HEK293T (cell line): Measurements from ENCODE around the gene FGFRL1.

Experiments
- ELF4 ChIP-seq: fragments of 450-650 bp; IDR thresholded peaks from 2 replicates; pipeline ENCODE4 v1.6.1; 2017; ENCODE audit warnings: antibody characterized with exemption
- SP1 ChIP-seq: fragments of 450-650 bp; IDR thresholded peaks from 2 replicates; pipeline ENCODE4 v1.6.1; 2017
- TARDBP ChIP-seq: fragments of 450-650 bp; IDR thresholded peaks from 2 replicates; pipeline ENCODE4 v1.6.1; 2016
- ZNF384 ChIP-seq: fragments of 450-650 bp; IDR thresholded peaks from 2 replicates; pipeline ENCODE4 v1.6.1; 2016

DNA sequence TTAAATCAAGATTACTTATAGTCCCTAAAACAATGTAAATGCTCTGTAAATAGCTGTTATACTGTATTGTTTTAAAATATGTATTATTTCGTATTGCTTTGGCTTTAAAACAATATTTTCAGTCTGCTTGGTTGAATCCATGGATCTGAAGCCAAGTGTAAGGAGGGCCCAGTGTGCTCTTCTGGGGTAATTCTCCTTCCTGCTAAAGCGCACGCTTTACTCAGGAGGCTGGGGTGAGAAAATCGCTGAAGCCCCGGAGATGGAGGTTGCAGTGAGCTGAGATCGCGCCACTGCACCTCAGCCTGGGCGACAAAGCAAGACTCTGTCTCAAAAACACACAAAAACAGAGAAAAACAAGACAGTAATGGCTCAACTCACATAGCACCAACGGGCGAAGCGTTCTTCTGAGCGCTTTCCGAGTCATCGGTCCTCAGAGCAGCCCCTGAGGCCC lies 25.0 kb upstream of the FGFRL1 start:
- TF ChIP-seq ELF4 (no peak), ZNF384 (no peak), TARDBP (no peak), SP1 (no peak)
